Activated CD8-positive, alpha-beta memory T cell treated with anti-CD3 and anti-CD28 coated beads, Interleukin-2, amount 10 ng/mL, durations not matched to agents 7 days and 5 days (primary cell): Measurements from ENCODE around the gene COL25A1. TPM values are rescaled to one million over a fixed set of nuclear protein-coding genes. Genes with fewer than 3 reads are reported as not detected.

Source experiments
- ATAC-seq: fragments of 150-1000 bp; cut with Tn5 transposase; one replicate; pipeline ENCODE4 v1.10.0; 2021; ENCODE audit warnings: moderate library complexity
- CTCF ChIA-PET: fragments of 350-600 bp; sonication (Branson Sonifier 250); formaldehyde crosslinking; loops from one replicate; lab custom pipeline; 2021; ENCODE audit warnings: antibody characterized with exemption; lab: Charles Lee
- DNase-seq: peaks from one replicate; pipeline ENCODE4 v3.0.0-alpha.2; 2020
- H3K27ac Mint-ChIP-seq: one replicate; pipeline ENCODE4 v1.8.0; 2021; ENCODE audit warnings: mild to moderate bottlenecking, mixed read lengths
- H3K27me3 Mint-ChIP-seq: one replicate; pipeline ENCODE4 v1.8.0; 2021; ENCODE audit warnings: mixed read lengths
- H3K36me3 Mint-ChIP-seq: one replicate; pipeline ENCODE4 v1.8.0; 2021; ENCODE audit warnings: mild to moderate bottlenecking, mixed read lengths
- H3K4me1 Mint-ChIP-seq: one replicate; pipeline ENCODE4 v1.8.0; 2021; ENCODE audit warnings: mixed read lengths
- H3K4me3 Mint-ChIP-seq: one replicate; pipeline ENCODE4 v1.8.0; 2021; ENCODE audit warnings: mild to moderate bottlenecking, moderate library complexity, mixed read lengths
- H3K9me3 Mint-ChIP-seq: one replicate; pipeline ENCODE4 v1.8.0; 2022; ENCODE audit warnings: low read depth, mixed read lengths
- total RNA-seq, 2 experiments: library from RNA; stranded (reverse); gene quantifications; one replicate each; pipeline ENCODE4 v1.2.3, GENCODE V29; 2021

COL25A1 gene
- total RNA-seq, 2 experiments from 2014 or later: not detected

GRCh38 chr4:108849611-108850168 is 452.8 kb downstream of the COL25A1 start:
- Mint-ChIP-seq H3K27me3 (peaks cover 6% of the 10 kb centered on the region), H3K36me3 (no peaks in the 10 kb centered on the region), H3K9me3 (no peaks in the 10 kb centered on the region), H3K4me1 (peaks cover 12% of the 10 kb centered on the region), H3K4me3 (no peak overlapping the region), H3K27ac (no peak overlapping the region)
- CTCF ChIA-PET: no interaction called here
- no peak for ATAC-seq
- no peak for DNase-seq

- Mint-ChIP-seq H3K36me3 (no peaks in the 10 kb centered on the region), H3K27ac (no peak overlapping the region), H3K9me3 (no peaks in the 10 kb centered on the region), H3K4me3 (no peak overlapping the region), H3K4me1 (peaks cover 10% of the 10 kb centered on the region), H3K27me3 (peaks cover 14% of the 10 kb centered on the region)
- no peak for ATAC-seq
- no peak for DNase-seq
- CTCF ChIA-PET: no interaction called here
These were observed 455.9 kb downstream of the COL25A1 start for GRCh38 chr4:108846568-108846967.

DNA sequence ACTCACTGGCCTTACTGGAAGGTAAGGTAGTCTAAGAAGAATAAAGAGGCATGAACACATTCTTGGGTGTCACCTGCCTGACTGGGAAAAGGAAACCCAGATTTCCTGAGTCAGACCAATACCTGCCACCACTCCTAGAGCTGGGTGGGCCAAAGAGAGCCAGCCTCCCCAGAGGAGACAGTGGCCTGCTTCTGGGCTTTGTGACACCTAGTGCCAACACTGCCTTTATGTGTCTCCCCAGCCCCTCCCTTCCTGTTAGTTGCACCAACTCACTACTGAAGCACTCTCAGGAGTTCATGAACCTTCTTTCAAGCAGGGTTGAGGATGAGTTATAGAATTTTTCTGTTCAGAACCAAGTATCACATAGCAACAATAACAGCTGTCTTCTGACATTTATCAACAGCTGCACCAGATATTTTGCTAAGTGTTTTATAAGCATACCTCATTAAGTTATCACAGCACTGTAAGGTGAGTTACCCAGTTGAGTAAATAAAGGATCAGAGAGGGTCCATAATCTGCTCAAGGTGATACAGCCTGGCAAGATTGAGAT is 462.0 kb downstream of the COL25A1 start:
- H3K27me3 Mint-ChIP-seq: peaks cover 14% of the 10 kb centered on the region
- ATAC-seq: no peak
- H3K4me3 Mint-ChIP-seq: no peak overlapping the region
- CTCF ChIA-PET: no interaction called here
- H3K9me3 Mint-ChIP-seq: no peaks in the 10 kb centered on the region
- no peak overlapping the region for H3K27ac Mint-ChIP-seq
- no peaks in the 10 kb centered on the region for H3K4me1 Mint-ChIP-seq
- no peaks in the 10 kb centered on the region for H3K36me3 Mint-ChIP-seq
- no peak for DNase-seq

DNA sequence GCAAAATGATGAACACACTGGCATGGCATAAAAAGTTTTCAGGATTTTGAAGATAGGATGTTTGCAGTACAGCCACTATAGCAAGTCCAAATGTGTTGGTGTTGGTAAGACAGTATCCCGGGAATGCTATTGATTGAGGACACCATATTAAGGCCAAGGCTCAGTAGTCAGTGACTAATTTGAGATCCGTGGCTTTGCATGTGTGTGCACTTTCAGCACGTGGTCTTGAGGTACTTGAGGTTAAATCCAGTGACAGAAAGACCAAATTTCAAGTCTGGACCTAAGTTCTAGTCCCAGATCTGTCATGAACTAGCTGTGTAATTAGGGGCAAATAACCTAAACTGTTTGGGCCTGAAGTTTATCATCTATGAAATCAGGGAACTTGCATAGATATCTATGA is 463.1 kb downstream of the COL25A1 start:
- no peaks in the 10 kb centered on the region for H3K36me3 Mint-ChIP-seq
- no peak for DNase-seq
- no peak for ATAC-seq
- CTCF ChIA-PET: no interaction called here
- no peak overlapping the region for H3K4me3 Mint-ChIP-seq
- H3K27ac Mint-ChIP-seq: no peak overlapping the region
- no peaks in the 10 kb centered on the region for H3K9me3 Mint-ChIP-seq
- H3K4me1 Mint-ChIP-seq: no peaks in the 10 kb centered on the region
- peaks cover 17% of the 10 kb centered on the region for H3K27me3 Mint-ChIP-seq

DNA sequence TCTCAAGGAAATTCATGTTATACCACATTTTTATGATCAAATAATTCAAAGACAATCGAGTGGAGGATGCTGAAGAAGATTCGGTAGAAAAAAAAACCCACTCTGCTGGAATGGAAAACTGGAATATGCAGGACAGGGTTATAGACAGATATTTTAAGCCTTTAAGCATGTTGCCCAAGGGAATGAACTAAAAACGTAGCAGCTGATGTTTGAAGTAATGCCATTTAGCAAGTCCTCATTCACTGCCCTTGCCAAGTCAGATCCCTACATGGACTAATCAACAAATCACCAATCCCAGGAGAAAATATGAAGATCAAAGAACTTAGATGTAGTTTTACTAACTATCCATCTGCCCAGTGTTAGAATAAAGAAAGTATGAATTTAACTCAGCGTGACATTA is 464.0 kb downstream of the COL25A1 start:
- CTCF ChIA-PET: no interaction called here
- no peak overlapping the region for H3K27ac Mint-ChIP-seq
- no peak overlapping the region for H3K4me3 Mint-ChIP-seq
- DNase-seq (no peak), ATAC-seq (no peak)
- no peaks in the 10 kb centered on the region for H3K9me3 Mint-ChIP-seq
- no peaks in the 10 kb centered on the region for H3K4me1 Mint-ChIP-seq
- peaks cover 20% of the 10 kb centered on the region for H3K27me3 Mint-ChIP-seq
- no peaks in the 10 kb centered on the region for H3K36me3 Mint-ChIP-seq

DNA sequence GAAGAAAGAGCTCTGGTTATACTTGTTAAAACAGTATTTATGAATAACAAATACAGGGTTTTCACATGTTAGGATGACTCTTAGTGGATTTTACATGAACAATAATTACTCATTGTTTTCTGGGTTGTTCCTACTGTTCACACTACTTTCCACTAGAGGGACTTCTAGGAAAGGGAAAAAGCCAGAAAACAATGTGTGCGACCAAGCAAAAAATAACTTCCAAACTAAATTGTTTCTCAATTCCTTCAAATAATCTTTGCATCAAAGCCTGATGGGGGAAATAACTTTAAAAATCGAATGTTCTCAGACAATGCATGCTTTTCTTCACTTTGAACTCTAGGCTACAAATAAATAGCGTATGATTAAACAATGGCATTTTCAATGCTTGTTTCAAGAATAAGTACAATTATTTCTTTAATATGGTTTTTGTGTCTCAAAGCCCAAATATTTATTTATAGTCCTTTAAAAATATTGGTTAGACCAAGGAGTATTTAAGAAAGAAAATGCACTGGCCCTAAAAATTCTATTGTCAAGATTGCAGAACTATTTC is 467.5 kb downstream of the COL25A1 start:
- peaks cover 9% of the 10 kb centered on the region for H3K4me1 Mint-ChIP-seq
- H3K27ac Mint-ChIP-seq: no peak overlapping the region
- H3K4me3 Mint-ChIP-seq: no peak overlapping the region
- ATAC-seq: no peak
- CTCF ChIA-PET: no interaction called here
- no peaks in the 10 kb centered on the region for H3K36me3 Mint-ChIP-seq
- DNase-seq: no peak
- no peaks in the 10 kb centered on the region for H3K9me3 Mint-ChIP-seq
- H3K27me3 Mint-ChIP-seq: peaks cover 24% of the 10 kb centered on the region

- no peak overlapping the region for H3K4me3 Mint-ChIP-seq
- no peaks in the 10 kb centered on the region for H3K9me3 Mint-ChIP-seq
- DNase-seq: no peak
- no peak overlapping the region for H3K27ac Mint-ChIP-seq
- no peak for ATAC-seq
- CTCF ChIA-PET: no interaction called here
- H3K27me3 Mint-ChIP-seq: peaks cover 24% of the 10 kb centered on the region
- peaks cover 9% of the 10 kb centered on the region for H3K4me1 Mint-ChIP-seq
- H3K36me3 Mint-ChIP-seq: no peaks in the 10 kb centered on the region
These were observed 468.2 kb downstream of the COL25A1 start for GRCh38 chr4:108834166-108834834.

GRCh38 chr4:108833046-108833445 is 469.4 kb downstream of the COL25A1 start:
- Mint-ChIP-seq H3K36me3 (no peaks in the 10 kb centered on the region), H3K4me3 (no peak overlapping the region), H3K9me3 (no peaks in the 10 kb centered on the region), H3K27ac (no peak overlapping the region), H3K4me1 (peaks cover 9% of the 10 kb centered on the region), H3K27me3 (peaks cover 28% of the 10 kb centered on the region)
- CTCF ChIA-PET: no interaction called here
- DNase-seq: no peak
- no peak for ATAC-seq

DNA sequence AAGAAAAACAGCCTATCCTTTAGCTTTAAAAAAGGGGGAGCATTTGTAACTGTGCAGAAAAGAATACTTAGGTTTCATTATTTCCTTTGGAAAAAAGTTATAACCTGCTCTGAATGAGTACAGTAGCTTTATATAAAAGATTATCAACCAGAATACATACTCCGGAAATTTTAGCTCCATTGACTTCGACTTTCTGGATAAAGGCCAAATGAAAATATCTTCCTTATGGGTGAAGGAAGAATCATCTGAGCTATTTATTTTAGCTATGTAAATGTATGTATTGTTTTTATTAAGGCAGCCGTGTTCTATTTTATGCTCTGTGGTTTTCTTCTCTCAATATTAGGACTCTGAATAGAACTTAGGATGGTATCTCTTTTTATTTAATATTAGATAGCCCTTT is 470.6 kb downstream of the COL25A1 start:
- Mint-ChIP-seq H3K4me3 (no peak overlapping the region), H3K27ac (no peak overlapping the region), H3K4me1 (peaks cover 9% of the 10 kb centered on the region), H3K36me3 (no peaks in the 10 kb centered on the region), H3K9me3 (no peaks in the 10 kb centered on the region), H3K27me3 (peaks cover 25% of the 10 kb centered on the region)
- ATAC-seq: no peak
- CTCF ChIA-PET: no interaction called here
- DNase-seq: no peak

DNA sequence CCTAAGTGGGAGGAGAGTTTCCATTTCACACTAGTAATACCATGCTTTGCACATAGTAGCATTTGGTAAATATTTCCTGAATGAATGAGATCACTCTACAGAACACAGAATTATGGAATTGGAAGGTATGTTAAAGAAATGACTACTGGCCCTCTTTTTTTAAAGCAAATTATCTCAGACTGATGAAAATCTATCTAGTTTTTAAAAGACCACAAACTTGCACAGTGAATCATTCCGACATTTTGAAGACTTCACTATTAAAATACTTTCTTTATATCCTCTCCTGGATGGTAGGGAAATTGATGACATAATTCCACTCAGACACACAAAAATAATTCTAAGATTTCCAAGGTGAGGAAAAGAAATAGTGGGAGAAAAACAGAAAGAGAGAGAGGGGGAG is 471.2 kb downstream of the COL25A1 start:
- Mint-ChIP-seq H3K9me3 (no peaks in the 10 kb centered on the region), H3K4me1 (peaks cover 9% of the 10 kb centered on the region), H3K4me3 (no peak overlapping the region), H3K36me3 (no peaks in the 10 kb centered on the region), H3K27ac (no peak overlapping the region), H3K27me3 (peaks cover 25% of the 10 kb centered on the region)
- ATAC-seq (no peak), DNase-seq (no peak)
- CTCF ChIA-PET: no interaction called here

DNA sequence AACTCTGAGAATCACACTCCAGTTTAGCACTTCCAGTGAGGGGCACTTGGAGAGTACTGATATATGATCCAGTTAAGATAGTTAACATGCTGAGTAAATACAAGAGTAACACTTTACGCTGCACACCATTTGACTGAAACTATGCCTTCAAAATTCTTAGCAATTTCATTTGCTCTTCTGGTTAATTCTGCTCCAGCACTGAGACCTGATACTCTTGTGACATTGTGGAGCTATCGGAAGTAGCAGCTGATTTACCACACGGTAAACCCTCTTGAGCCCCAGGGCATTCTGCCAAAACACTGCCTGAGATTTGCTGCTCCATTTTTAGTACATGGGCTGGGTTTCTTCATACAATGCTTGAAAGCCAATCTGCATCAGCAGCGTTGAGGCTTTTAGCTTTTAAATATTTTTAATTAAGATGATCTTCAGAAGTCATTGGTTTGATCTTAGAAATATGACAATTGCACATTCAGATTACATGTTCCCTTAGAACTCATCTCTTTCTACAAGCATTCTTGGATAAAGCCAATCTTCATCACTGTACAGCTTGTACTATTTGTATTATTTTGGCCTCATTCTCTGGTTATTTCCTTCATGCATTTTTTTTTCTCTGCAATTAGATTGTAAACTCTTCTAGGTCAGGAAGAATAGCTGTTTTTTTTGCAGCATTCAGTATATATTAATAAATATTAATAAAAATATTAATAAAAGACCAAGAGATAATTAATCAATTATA is 471.8 kb downstream of the COL25A1 start:
- DNase-seq: peak; percentile 47
- Mint-ChIP-seq H3K9me3 (no peaks in the 10 kb centered on the region), H3K4me3 (no peak overlapping the region), H3K36me3 (no peaks in the 10 kb centered on the region), H3K4me1 (peaks cover 9% of the 10 kb centered on the region), H3K27ac (no peak overlapping the region), H3K27me3 (peaks cover 29% of the 10 kb centered on the region)
- peak; percentile 73 for ATAC-seq
- CTCF ChIA-PET: no interaction called here

DNA sequence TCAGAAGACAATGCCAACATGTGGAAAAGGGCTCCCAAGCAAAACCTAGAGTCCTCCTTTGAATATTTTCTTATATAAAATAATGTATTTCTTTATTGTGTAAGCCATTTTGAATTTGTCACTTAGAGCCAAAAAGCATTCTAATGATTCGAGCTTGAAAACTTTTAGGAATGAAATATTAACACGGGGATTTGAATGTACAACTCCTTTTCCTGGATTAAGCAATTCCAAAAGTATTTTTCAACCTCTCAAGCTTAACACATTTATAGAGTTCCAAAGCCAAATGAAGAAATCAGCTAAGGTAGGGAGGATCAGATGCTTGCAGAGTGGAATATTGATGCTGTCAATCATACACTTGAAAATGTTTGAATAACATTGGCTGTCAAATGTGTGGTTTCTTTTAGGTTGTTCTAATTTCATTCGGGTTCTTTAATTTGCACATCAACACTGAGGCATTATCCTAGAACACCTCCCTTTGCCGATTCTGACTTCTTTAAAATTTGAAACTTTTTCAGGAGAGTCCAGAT is 472.4 kb downstream of the COL25A1 start:
- no peak overlapping the region for H3K27ac Mint-ChIP-seq
- no peaks in the 10 kb centered on the region for H3K9me3 Mint-ChIP-seq
- peaks cover 29% of the 10 kb centered on the region for H3K27me3 Mint-ChIP-seq
- ATAC-seq: no peak
- no peaks in the 10 kb centered on the region for H3K36me3 Mint-ChIP-seq
- no peak overlapping the region for H3K4me3 Mint-ChIP-seq
- CTCF ChIA-PET: no interaction called here
- DNase-seq: no peak
- peaks cover 9% of the 10 kb centered on the region for H3K4me1 Mint-ChIP-seq

GRCh38 chr4:108828620-108829019 is 473.8 kb downstream of the COL25A1 start:
- DNase-seq (no peak), ATAC-seq (no peak)
- H3K27me3 Mint-ChIP-seq: peaks cover 24% of the 10 kb centered on the region
- no peak overlapping the region for H3K27ac Mint-ChIP-seq
- CTCF ChIA-PET: no interaction called here
- H3K4me3 Mint-ChIP-seq: no peak overlapping the region
- no peaks in the 10 kb centered on the region for H3K36me3 Mint-ChIP-seq
- peaks cover 9% of the 10 kb centered on the region for H3K4me1 Mint-ChIP-seq
- H3K9me3 Mint-ChIP-seq: no peaks in the 10 kb centered on the region
